ENCODE results near the gene SRMS. TPM values are rescaled to one million over a fixed set of nuclear protein-coding genes. Genes with fewer than 3 reads are reported as not detected.
"Not testable (repeated sequence)": the region's sequence is repeated elsewhere in the genome, so short reads cannot be mapped to it uniquely, and the experiment has no call there.

SRMS gene
- total RNA-seq, 1 experiment from 2014 or later = 1.4 TPM

GRCh38 chr20:63517376-63518309 is 29.9 kb downstream of the SRMS start:
- H3K36me3 Mint-ChIP-seq (ENCODE audit: insufficient read depth, unreplicated experiment) = peaks cover 11% of the 10 kb centered on the region
- intact Hi-C loops (cut with micrococcal nuclease) = no loop called here
- H3K27ac Mint-ChIP-seq (ENCODE audit: low read depth, unreplicated experiment) = no peak overlapping the region

GRCh38 chr20:63514520-63514919 is 33.0 kb downstream of the SRMS start:
- DNase-seq (ENCODE audit: unreplicated experiment); intact Hi-C loops (cut with micrococcal nuclease); POLR2A ChIA-PET; CTCF ChIA-PET; H3K4me1 Mint-ChIP-seq (ENCODE audit: insufficient read depth, unreplicated experiment); H3K36me3 Mint-ChIP-seq (ENCODE audit: insufficient read depth, unreplicated experiment); H3K9me3 Mint-ChIP-seq (ENCODE audit: unreplicated experiment); H3K27ac Mint-ChIP-seq (ENCODE audit: low read depth, unreplicated experiment); H3K4me3 Mint-ChIP-seq (ENCODE audit: unreplicated experiment); BruUV-seq (replicated peaks): not testable (repeated sequence)
- H3K27me3 Mint-ChIP-seq (ENCODE audit: insufficient read depth, unreplicated experiment) = peaks cover 44% of the 10 kb centered on the region

More at GRCh38 chr20:63517376-63518309, 29.9 kb downstream of the SRMS start:
- H3K4me1 Mint-ChIP-seq (ENCODE audit: insufficient read depth, unreplicated experiment) = no peaks in the 10 kb centered on the region
- ChIA-PET POLR2A (no interaction called here), CTCF (interaction anchor here (0.6 to 1.7 kb wide), 3 partner anchors 21 to 141 kb away, joined by 3 to 5 read pairs (median 3); no protein-coding TSS in a partner anchor)
- no TSS peak for BruUV-seq (replicated peaks)
- no peak for DNase-seq (ENCODE audit: unreplicated experiment)
- TF ChIP-seq, protein P1, sequence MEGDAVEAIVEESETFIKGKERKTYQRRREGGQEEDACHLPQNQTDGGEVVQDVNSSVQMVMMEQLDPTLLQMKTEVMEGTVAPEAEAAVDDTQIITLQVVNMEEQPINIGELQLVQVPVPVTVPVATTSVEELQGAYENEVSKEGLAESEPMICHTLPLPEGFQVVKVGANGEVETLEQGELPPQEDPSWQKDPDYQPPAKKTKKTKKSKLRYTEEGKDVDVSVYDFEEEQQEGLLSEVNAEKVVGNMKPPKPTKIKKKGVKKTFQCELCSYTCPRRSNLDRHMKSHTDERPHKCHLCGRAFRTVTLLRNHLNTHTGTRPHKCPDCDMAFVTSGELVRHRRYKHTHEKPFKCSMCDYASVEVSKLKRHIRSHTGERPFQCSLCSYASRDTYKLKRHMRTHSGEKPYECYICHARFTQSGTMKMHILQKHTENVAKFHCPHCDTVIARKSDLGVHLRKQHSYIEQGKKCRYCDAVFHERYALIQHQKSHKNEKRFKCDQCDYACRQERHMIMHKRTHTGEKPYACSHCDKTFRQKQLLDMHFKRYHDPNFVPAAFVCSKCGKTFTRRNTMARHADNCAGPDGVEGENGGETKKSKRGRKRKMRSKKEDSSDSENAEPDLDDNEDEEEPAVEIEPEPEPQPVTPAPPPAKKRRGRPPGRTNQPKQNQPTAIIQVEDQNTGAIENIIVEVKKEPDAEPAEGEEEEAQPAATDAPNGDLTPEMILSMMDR (IDR thresholded peaks at IDR 0.05; ENCODE audit: unreplicated experiment) = no peak
- H3K4me3 Mint-ChIP-seq (ENCODE audit: unreplicated experiment) = no peak overlapping the region
- peaks cover 15% of the 10 kb centered on the region for H3K27me3 Mint-ChIP-seq (ENCODE audit: insufficient read depth, unreplicated experiment)
- H3K9me3 Mint-ChIP-seq (ENCODE audit: unreplicated experiment) = no peaks in the 10 kb centered on the region

- H3K4me3 Mint-ChIP-seq (ENCODE audit: unreplicated experiment) = no peak overlapping the region
- H3K27me3 Mint-ChIP-seq (ENCODE audit: insufficient read depth, unreplicated experiment) = peaks cover 51% of the 10 kb centered on the region
- H3K9me3 Mint-ChIP-seq (ENCODE audit: unreplicated experiment) = no peaks in the 10 kb centered on the region
- CTCF ChIA-PET = no interaction called here
- no peaks in the 10 kb centered on the region for H3K36me3 Mint-ChIP-seq (ENCODE audit: insufficient read depth, unreplicated experiment)
- POLR2A ChIA-PET = no interaction called here
- TF ChIP-seq, protein P1 (IDR thresholded peaks at IDR 0.05; ENCODE audit: unreplicated experiment) = no peak
- DNase-seq (ENCODE audit: unreplicated experiment) = no peak
- no TSS peak for BruUV-seq (replicated peaks)
- peaks cover 8% of the 10 kb centered on the region for H3K4me1 Mint-ChIP-seq (ENCODE audit: insufficient read depth, unreplicated experiment)
- H3K27ac Mint-ChIP-seq (ENCODE audit: low read depth, unreplicated experiment) = no peak overlapping the region
- intact Hi-C loops (cut with micrococcal nuclease) = no loop called here
Measured at GRCh38 chr20:63513207-63513606, 34.3 kb downstream of the SRMS start.

DNA sequence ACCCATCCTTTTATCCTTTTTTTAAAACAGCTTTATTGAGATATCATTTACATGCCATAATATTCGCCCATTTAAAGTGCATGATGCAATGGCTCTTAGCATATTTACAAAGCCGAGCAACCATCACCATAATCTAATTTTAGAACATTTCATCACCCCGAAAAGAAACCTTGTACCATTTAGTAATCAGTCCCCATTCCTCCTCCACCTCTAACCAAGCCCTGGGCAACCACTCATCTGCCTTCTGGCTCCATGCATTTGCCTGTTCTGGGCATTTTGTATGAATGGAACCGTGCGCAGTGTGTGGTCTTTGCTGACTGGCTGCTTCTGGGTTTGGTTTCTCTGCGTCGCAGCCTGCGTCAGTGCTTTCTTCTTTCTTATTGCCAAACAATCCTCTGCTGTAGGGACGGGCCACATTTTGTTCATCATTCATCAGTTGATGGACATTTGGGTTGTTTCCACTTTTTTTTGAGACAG is 38.4 kb downstream of the SRMS start:
- DNase-seq (ENCODE audit: unreplicated experiment) = no peak
- H3K27ac Mint-ChIP-seq (ENCODE audit: low read depth, unreplicated experiment) = no peak overlapping the region
- no TSS peak for BruUV-seq (replicated peaks)
- POLR2A ChIA-PET = interaction anchor here (1.1 kb wide), 1 partner anchor 12 kb away, joined by 9 read pairs; the partner anchor contains the start of gene PPDPF
- no peaks in the 10 kb centered on the region for H3K36me3 Mint-ChIP-seq (ENCODE audit: insufficient read depth, unreplicated experiment)
- peaks cover 51% of the 10 kb centered on the region for H3K27me3 Mint-ChIP-seq (ENCODE audit: insufficient read depth, unreplicated experiment)
- no peaks in the 10 kb centered on the region for H3K9me3 Mint-ChIP-seq (ENCODE audit: unreplicated experiment)
- H3K4me3 Mint-ChIP-seq (ENCODE audit: unreplicated experiment) = no peak overlapping the region
- TF ChIP-seq, protein P1 (IDR thresholded peaks at IDR 0.05; ENCODE audit: unreplicated experiment) = no peak
- intact Hi-C loops (cut with micrococcal nuclease) = no loop called here
- CTCF ChIA-PET = interaction anchor here (0.7 to 0.9 kb wide), 2 partner anchors 13 to 353 kb away, joined by 3 to 5 read pairs; no protein-coding TSS in a partner anchor
- H3K4me1 Mint-ChIP-seq (ENCODE audit: insufficient read depth, unreplicated experiment) = peaks cover 8% of the 10 kb centered on the region
